CD4-positive, alpha-beta T cell treated with Interleukin-2 at 100 ng/mL for 4 hours (primary cell): Measurements from ENCODE around the gene GNAI2.

ENCODE experiments used
- DNase-seq: peaks from one replicate; pipeline ENCODE4 v3.0.0-alpha.2; 2020; ENCODE audit warnings: low spot score

Gene GNAI2

GRCh38 chr3:50235716-50236483 lies at the start of gene GNAI2:
TSS of gene GNAI2 (plus strand) at chr3:50236204. CDS start at chr3:50236336, 132 bp downstream.
- DNase-seq = peak; percentile 99

GRCh38 chr3:50187750-50188149 lies 48.3 kb upstream of the GNAI2 start:
- no peak for DNase-seq

DNA sequence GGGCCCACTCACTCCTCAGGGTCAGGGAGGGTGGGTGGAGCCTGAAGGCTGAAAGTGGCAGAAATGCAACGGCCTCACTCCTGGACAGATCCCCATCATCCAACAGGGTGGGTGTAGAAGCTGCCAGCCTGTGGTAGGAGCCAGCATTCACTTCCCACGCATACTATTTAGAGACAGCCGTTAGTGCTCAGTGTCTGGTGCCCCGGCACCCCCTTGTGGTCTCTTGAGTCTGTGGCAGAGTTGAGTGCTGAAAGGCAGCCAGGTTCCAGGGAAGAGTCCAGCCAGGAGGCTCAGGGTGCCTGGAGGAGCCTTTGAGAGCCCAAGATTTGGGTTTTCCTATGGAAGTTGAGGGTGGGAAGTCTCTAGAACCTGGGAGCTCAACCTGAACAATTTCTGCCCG lies 46.7 kb upstream of the GNAI2 start:
- DNase-seq = peak; percentile 13

- DNase-seq = no peak
Measured at GRCh38 chr3:50189989-50190388, 46.0 kb upstream of the GNAI2 start.

- DNase-seq = no peak
Measured at GRCh38 chr3:50190936-50191660, 44.9 kb upstream of the GNAI2 start, which contains the start of gene GNAT1. TSS of gene GNAT1 (plus strand) at chr3:50191610. CDS start at chr3:50191726, 116 bp downstream.

DNA sequence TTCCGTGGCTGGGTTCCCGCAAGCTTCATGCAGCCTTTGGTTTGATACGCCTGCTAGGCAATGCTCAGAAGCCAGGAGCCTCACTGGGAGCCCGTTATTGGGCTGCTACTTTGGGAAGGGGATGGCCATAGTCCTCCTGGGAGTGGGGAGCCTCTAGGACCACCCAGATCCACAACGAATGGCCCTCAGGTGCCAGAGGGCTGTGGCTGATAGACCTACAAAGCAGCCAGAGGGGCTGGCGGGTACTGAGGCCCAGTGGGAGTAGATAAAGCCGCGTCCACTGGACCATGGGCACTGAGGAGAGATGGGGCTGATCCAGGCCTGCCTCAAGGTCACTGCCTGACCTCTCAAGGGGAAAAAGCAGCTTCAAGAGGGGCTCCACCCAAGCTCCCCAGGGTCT lies 43.9 kb upstream of the GNAI2 start:
- DNase-seq = no peak

DNA sequence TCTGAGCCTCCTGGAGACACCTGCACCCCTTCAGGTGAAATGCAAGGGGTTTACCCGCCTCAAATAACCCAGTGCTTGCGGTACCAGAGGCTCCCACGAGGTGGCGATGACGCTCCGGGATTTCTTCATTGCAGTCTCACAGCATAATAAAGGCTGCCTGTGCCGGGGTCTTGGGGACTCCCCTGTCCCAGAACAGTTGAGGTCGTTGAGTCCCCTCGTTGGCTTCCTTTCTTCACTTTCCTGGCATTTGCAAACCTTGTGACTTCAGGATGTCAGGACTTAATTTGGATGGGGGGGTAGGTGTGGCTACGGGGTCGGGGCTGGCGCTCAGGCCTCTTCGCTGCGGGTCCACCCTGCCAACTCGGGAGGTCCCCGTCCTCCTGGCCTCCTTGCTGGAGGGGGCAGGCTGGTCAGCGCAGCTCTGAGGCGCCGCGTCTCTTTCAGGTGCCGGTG lies 43.3 kb upstream of the GNAI2 start:
- peak; percentile 84 for DNase-seq

DNA sequence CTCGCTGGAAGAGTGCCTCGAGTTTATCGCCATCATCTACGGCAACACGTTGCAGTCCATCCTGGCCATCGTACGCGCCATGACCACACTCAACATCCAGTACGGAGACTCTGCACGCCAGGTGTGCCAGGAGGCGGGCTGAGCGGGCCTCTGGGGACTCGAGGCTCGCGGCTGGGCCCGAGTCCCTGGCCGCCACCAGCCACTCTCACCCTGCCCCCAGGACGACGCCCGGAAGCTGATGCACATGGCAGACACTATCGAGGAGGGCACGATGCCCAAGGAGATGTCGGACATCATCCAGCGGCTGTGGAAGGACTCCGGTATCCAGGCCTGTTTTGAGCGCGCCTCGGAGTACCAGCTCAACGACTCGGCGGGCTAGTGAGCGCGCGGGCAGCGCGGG lies 42.7 kb upstream of the GNAI2 start:
- DNase-seq = no peak

- no peak for DNase-seq
Measured at GRCh38 chr3:50193746-50194127, 42.3 kb upstream of the GNAI2 start.

GRCh38 chr3:50194128-50194902 lies 41.7 kb upstream of the GNAI2 start:
- peak; percentile 86 for DNase-seq

- DNase-seq = peak; percentile 28
Measured at GRCh38 chr3:50194903-50195500, 41.0 kb upstream of the GNAI2 start.

DNA sequence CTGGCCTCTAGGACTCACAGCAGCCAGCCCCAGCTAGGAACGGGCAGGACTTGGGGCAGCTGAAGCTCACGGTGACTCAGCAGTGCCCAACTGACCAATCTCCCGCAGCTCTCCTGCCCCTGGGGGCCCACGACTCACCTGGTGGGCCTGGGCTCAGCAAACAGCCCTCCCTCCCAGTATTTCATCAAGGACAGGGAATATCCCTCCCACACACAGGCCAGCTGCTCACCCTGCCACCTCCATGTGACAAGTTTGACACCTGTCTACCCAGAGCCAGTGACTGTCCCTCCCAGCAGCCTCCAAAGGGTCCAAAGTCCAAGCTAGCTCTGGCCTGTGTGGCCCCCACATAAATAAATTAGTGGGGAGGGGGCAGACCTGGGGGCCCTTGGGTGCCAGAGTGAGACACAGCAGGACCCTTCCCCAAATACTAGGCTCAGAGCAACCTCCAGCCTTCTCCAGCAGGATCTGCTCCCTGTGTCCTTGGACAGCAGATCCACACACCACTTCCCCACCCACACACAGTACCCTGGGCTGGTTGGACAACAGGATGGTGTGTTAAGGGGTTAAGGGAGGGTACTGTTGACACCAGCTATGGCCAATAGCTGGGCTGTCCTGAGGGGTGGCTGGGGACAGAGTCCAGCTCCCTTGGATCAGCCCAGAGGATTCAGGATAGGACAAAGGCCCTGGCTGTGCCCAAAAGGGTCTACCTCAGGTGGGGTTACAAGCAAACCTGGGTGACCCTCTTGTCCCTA lies 40.3 kb upstream of the GNAI2 start:
- DNase-seq = no peak

DNA sequence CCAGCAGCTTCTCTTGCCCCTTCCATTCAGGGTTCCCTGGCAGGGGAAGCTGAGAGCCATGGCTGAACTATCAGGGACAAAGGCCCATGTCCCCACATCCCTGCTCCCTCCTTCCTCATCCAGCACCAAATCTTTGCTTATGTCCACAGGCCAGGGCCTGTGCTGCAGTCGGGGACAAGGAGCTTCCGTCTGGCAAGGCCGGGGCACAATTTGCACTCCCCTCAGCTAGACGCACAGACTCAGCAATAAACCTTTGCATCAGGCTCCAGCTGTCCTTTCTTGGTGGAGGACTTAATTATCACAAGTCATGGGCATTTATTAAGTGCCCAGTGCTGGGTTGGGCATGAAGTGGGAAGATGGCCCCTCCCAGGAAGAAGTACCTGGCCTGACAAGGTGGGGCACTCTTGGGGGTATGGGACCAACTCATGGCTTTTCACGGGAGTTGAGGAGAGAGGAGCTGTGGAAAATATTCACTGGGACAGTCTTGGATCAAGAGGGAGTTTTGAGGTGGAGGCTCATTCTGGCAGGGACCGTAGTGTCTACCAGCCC lies 39.7 kb upstream of the GNAI2 start:
- no peak for DNase-seq

- no peak for DNase-seq
Measured at GRCh38 chr3:50201573-50202315, 34.3 kb upstream of the GNAI2 start.

DNA sequence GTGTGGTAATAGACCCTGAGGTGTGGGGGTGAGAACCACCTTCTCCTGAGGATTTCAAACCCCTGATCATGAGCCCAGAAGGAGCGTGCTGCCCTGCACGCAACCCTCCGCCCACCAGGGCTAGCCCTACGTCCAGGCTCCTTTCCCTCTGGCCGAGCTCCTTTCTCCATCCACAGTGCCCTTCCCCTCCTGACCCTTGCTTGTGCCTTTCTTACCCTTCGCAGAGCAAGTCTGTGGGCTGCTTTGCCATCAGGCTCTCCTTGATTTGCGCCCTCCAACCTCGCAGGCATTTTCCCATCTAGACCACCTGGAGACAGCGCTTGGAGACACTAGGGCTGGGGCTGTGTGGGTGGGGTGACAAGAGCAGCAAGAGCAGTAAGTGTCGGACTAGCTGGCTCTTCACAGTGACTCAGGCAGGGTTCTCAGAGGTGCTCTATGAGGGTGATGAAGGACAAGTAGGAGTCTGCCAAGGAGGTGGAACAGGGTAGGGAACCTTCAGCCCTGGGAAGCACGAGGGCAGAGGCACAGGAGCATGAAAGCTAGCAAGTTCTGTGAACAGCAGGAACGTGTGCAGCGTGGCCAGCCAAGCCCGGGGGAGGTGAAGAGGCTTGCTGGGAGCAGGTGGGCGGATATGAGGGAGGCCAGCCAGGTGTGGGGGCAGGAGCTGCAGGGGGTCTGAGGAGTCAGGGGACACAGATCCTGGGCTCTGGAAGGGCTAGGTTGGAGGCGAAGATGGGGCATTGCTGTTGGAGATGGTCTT lies 33.5 kb upstream of the GNAI2 start:
- no peak for DNase-seq

DNA sequence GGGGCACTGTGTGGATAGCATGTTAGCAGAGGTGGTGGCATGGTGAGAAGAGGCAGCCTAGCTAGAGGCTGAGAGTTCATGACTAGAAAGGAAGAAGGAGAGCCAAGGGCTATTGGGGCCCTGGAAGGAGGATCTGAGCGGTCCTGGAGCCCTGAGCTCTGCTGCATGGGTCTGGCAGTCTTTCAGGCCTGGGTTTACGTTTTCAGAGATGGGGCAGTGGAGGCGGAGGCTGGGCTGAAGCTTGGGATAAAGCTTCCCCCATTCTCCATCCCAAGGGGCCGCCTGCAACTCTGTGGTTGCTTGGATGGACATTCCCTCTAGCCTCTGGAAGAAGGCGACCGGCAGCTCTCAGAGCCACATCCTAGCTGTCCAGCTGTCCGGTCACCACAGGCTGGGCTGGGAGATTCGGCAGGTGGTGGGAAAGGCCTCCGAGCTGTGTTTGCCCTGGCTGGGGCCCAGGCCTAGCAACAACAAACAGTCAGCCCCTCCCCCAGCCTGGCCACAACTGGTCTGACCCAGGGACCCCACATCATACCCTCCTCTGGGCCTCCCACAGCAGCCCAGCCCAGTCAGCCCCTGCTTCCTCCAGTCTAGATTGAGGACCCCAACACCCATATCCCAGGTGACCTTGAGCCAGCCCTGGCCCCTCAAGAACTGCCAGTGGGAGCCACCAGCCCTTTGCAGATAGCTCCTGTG lies 32.7 kb upstream of the GNAI2 start:
- no peak for DNase-seq

- no peak for DNase-seq
Measured at GRCh38 chr3:50203809-50204803, 31.9 kb upstream of the GNAI2 start.
